Measurements from ENCODE around the gene ARHGAP24.
"Not testable (repeated sequence)": the region's sequence is repeated elsewhere in the genome, so short reads cannot be mapped to it uniquely, and the experiment has no call there.

The ARHGAP24 gene

GRCh38 chr4:85913931-85914694 is 439.2 kb downstream of the ARHGAP24 start:
- no peak for DNase-seq (ENCODE audit: low spot score)

GRCh38 chr4:85915570-85915969 is 440.6 kb downstream of the ARHGAP24 start:
- DNase-seq (ENCODE audit: low spot score): not testable (repeated sequence)

GRCh38 chr4:85919200-85919887 is 444.4 kb downstream of the ARHGAP24 start:
- DNase-seq (ENCODE audit: low spot score): no peak

GRCh38 chr4:85925071-85925470 is 450.1 kb downstream of the ARHGAP24 start:
- DNase-seq (ENCODE audit: low spot score): no peak

GRCh38 chr4:85928775-85929591 is 454.0 kb downstream of the ARHGAP24 start:
- DNase-seq (ENCODE audit: low spot score): no peak

- no peak for DNase-seq (ENCODE audit: low spot score)
Measured at GRCh38 chr4:85929961-85930665, 455.2 kb downstream of the ARHGAP24 start.

GRCh38 chr4:85932500-85933290 is 457.7 kb downstream of the ARHGAP24 start:
- no peak for DNase-seq (ENCODE audit: low spot score)

- no peak for DNase-seq (ENCODE audit: low spot score)
Measured at GRCh38 chr4:85933291-85933640, 458.3 kb downstream of the ARHGAP24 start.

- no peak for DNase-seq (ENCODE audit: low spot score)
Measured at GRCh38 chr4:85937507-85937906, 462.6 kb downstream of the ARHGAP24 start.

GRCh38 chr4:85938062-85938461 is 463.1 kb downstream of the ARHGAP24 start:
- DNase-seq (ENCODE audit: low spot score): no peak

GRCh38 chr4:85938902-85939301 is 464.0 kb downstream of the ARHGAP24 start:
- no peak for DNase-seq (ENCODE audit: low spot score)

GRCh38 chr4:85939595-85939994 is 464.6 kb downstream of the ARHGAP24 start:
- DNase-seq (ENCODE audit: low spot score): no peak

GRCh38 chr4:85940151-85940550 is 465.2 kb downstream of the ARHGAP24 start:
- no peak for DNase-seq (ENCODE audit: low spot score)

- DNase-seq (ENCODE audit: low spot score): no peak
Measured at GRCh38 chr4:85942107-85942506, 467.2 kb downstream of the ARHGAP24 start.

- no peak for DNase-seq (ENCODE audit: low spot score)
Measured at GRCh38 chr4:85946821-85947220, 471.9 kb downstream of the ARHGAP24 start.

- no peak for DNase-seq (ENCODE audit: low spot score)
Measured at GRCh38 chr4:85951099-85951498, 476.1 kb downstream of the ARHGAP24 start.

GRCh38 chr4:85952528-85952927 is 477.6 kb downstream of the ARHGAP24 start:
- DNase-seq (ENCODE audit: low spot score): no peak

- DNase-seq (ENCODE audit: low spot score): no peak
Measured at GRCh38 chr4:85952972-85953650, 478.2 kb downstream of the ARHGAP24 start.

GRCh38 chr4:85953651-85954018 is 478.7 kb downstream of the ARHGAP24 start:
- no peak for DNase-seq (ENCODE audit: low spot score)

- no peak for DNase-seq (ENCODE audit: low spot score)
Measured at GRCh38 chr4:85955620-85956292, 480.8 kb downstream of the ARHGAP24 start.

Data from NAMALWA (cell line).